Dendritic cell treated with granulocyte-macrophage colony-stimulating factor and Interleukin-4, amounts not matched to agents 40 ng/mL and 50 ng/mL, for 4 days (primary cell): ENCODE results near the gene BTBD17.

Source experiments
- H3K27ac Mint-ChIP-seq: one replicate; pipeline ENCODE4 v1.8.0; 2022; ENCODE audit warnings: mild to moderate bottlenecking, mixed read lengths
- H3K27me3 Mint-ChIP-seq: one replicate; pipeline ENCODE4 v1.8.0; 2022; ENCODE audit warnings: mild to moderate bottlenecking, mixed read lengths
- H3K36me3 Mint-ChIP-seq: one replicate; pipeline ENCODE4 v1.8.0; 2022; ENCODE audit warnings: low read depth, mixed read lengths
- H3K4me1 Mint-ChIP-seq: one replicate; pipeline ENCODE4 v1.8.0; 2022; ENCODE audit warnings: low read depth, mixed read lengths
- H3K4me3 Mint-ChIP-seq: one replicate; pipeline ENCODE4 v1.8.0; 2022; ENCODE audit warnings: mild to moderate bottlenecking, moderate library complexity, mixed read lengths
- H3K9me3 Mint-ChIP-seq: one replicate; pipeline ENCODE4 v1.8.0; 2022; ENCODE audit warnings: mixed read lengths
- intact Hi-C: fragments of 100-400 bp; cut with micrococcal nuclease; formaldehyde crosslinking; loops from one replicate; pipeline ENCODE4 v1.15.0; 2022

BTBD17 gene

DNA sequence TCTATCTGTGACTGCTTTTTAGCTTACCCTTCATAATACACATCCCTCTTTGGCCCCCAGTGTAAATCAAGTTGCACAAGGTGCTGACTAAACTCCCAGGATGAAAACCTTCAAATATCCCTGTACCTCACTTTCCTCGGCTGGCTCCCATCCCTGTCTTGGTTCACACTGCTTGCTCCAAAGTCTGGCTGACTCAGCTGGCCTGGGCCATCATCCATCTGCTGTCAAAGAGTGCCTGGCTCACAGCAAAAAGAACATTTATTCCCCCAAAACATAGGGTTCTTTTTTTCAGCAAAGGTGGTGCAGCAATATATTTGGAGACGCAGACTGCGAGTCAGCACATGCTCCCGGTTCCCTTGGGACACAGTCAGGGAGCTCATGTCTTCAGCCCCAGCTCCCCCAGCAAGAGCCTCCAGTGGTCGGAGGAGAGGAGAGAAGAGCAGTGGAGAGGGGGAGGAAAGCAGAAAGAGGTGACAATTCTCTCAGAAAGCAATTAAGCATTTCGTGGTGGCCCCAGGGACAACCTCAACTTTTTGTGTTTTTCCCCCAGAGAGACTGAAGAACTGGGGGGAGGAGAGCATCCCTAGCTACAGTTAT is 31.8 kb upstream of the BTBD17 start:
- Mint-ChIP-seq H3K36me3 (no peaks in the 10 kb centered on the region), H3K27ac (no peak overlapping the region), H3K4me1 (peaks cover 13% of the 10 kb centered on the region), H3K4me3 (no peak overlapping the region), H3K9me3 (peaks cover 8% of the 10 kb centered on the region), H3K27me3 (peaks cover 24% of the 10 kb centered on the region)
- intact Hi-C loops, result no loop called here

- no peak overlapping the region for H3K27ac Mint-ChIP-seq
- no peak overlapping the region for H3K4me3 Mint-ChIP-seq
- intact Hi-C loops, result no loop called here
- H3K36me3 Mint-ChIP-seq, result no peaks in the 10 kb centered on the region
- peaks cover 26% of the 10 kb centered on the region for H3K27me3 Mint-ChIP-seq
- peaks cover 13% of the 10 kb centered on the region for H3K4me1 Mint-ChIP-seq
- H3K9me3 Mint-ChIP-seq, result peaks cover 8% of the 10 kb centered on the region
Observed at GRCh38 chr17:74392848-74393247, 31.2 kb upstream of the BTBD17 start.

DNA sequence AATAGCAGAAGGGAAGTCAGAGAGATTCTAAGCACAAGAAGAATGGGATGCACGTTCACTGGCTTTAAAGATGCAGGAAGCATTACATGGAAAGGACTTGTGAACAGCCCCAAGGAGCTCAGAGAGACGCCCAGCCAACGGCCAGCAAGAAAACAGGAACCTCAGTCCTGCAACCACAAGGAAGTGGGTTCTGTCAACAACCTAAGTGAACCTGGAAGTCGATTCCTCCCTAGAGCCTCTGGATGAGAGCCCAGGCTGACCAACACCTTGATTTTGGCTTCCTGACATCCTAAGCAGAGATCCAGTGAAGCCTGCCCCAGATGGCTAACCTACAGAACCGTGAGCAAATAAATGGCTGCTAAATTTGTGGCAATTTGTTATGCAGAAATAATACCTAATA is 30.1 kb upstream of the BTBD17 start:
- Mint-ChIP-seq H3K9me3 (peaks cover 8% of the 10 kb centered on the region), H3K27ac (no peak overlapping the region)
- intact Hi-C loops, result no loop called here

GRCh38 chr17:74390680-74391653 is 29.3 kb upstream of the BTBD17 start:
- Mint-ChIP-seq H3K27ac (no peak overlapping the region), H3K36me3 (no peaks in the 10 kb centered on the region), H3K27me3 (peaks cover 34% of the 10 kb centered on the region), H3K9me3 (peaks cover 8% of the 10 kb centered on the region), H3K4me3 (no peak overlapping the region), H3K4me1 (peaks cover 13% of the 10 kb centered on the region)
- intact Hi-C loops, result no loop called here

More for the DNA sequence above, 30.1 kb upstream of the BTBD17 start:
- H3K36me3 Mint-ChIP-seq, result no peaks in the 10 kb centered on the region
- peaks cover 13% of the 10 kb centered on the region for H3K4me1 Mint-ChIP-seq
- H3K4me3 Mint-ChIP-seq, result no peak overlapping the region
- peaks cover 28% of the 10 kb centered on the region for H3K27me3 Mint-ChIP-seq

DNA sequence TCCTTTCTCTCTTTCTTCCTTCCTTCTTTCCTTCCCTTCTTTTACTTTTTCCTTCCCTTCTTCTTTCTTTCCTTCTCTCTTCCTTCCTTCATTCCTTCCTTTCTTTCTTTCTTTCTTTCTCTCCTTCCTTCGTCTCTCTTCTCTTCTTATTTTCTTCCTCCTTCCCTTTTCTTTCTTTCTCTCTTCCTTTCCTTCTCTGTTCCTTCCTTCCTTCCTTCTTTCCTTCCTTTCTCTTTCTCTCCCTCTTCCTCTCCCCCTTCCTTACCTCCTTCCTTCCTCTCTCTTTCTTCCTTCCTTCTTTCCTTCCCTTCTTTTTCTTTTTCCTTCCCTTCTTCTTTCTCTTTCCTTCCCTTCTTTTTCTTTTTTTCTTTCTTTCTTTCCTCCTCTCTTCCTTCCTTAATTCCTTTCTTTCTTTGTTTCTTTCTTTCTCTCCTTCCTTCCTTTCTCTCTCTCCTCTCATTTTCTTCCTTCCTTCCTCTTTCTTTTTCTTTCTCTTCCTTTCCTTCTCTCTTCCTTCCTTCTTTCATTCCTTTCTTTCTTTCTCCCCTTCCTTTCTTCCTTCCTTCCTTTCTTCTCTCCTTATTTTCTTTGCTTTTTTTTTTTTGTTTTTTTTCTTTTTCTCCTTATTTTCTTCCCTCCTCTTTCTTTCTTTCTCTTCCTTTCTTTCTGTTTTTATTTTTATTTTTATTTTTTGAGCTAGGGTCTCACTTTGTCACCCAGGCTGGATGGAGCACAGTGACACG is 28.4 kb upstream of the BTBD17 start:
- Mint-ChIP-seq H3K36me3 (no peaks in the 10 kb centered on the region), H3K27ac (no peak overlapping the region), H3K27me3 (peaks cover 35% of the 10 kb centered on the region), H3K4me1 (peaks cover 13% of the 10 kb centered on the region), H3K9me3 (peaks cover 8% of the 10 kb centered on the region), H3K4me3 (no peak overlapping the region)
- intact Hi-C loops, result no loop called here

- Mint-ChIP-seq H3K27ac (no peak overlapping the region), H3K4me1 (peaks cover 13% of the 10 kb centered on the region), H3K27me3 (peaks cover 39% of the 10 kb centered on the region), H3K36me3 (no peaks in the 10 kb centered on the region), H3K9me3 (peaks cover 8% of the 10 kb centered on the region), H3K4me3 (no peak overlapping the region)
- intact Hi-C loops, result no loop called here
Observed at GRCh38 chr17:74389084-74389753, 27.6 kb upstream of the BTBD17 start.

GRCh38 chr17:74387365-74388218 is 25.9 kb upstream of the BTBD17 start:
- intact Hi-C loops, result no loop called here

GRCh38 chr17:74386386-74386785 is 24.7 kb upstream of the BTBD17 start:
- Mint-ChIP-seq H3K27me3 (peaks cover 41% of the 10 kb centered on the region), H3K36me3 (no peaks in the 10 kb centered on the region), H3K4me3 (no peak overlapping the region), H3K4me1 (peaks cover 6% of the 10 kb centered on the region), H3K9me3 (no peaks in the 10 kb centered on the region), H3K27ac (no peak overlapping the region)
- intact Hi-C loops, result no loop called here

More at GRCh38 chr17:74387365-74388218, 25.9 kb upstream of the BTBD17 start:
- Mint-ChIP-seq H3K27me3 (peaks cover 41% of the 10 kb centered on the region), H3K36me3 (no peaks in the 10 kb centered on the region), H3K4me3 (no peak overlapping the region), H3K9me3 (peaks cover 8% of the 10 kb centered on the region), H3K4me1 (peaks cover 13% of the 10 kb centered on the region), H3K27ac (no peak overlapping the region)

GRCh38 chr17:74385201-74385600 is 23.5 kb upstream of the BTBD17 start:
- peaks cover 6% of the 10 kb centered on the region for H3K4me1 Mint-ChIP-seq
- no peaks in the 10 kb centered on the region for H3K9me3 Mint-ChIP-seq
- no peak overlapping the region for H3K4me3 Mint-ChIP-seq
- no peak overlapping the region for H3K27ac Mint-ChIP-seq
- no peaks in the 10 kb centered on the region for H3K36me3 Mint-ChIP-seq
- intact Hi-C loops, result no loop called here
- H3K27me3 Mint-ChIP-seq, result peaks cover 41% of the 10 kb centered on the region

- Mint-ChIP-seq H3K36me3 (no peaks in the 10 kb centered on the region), H3K9me3 (no peaks in the 10 kb centered on the region), H3K27ac (no peak overlapping the region), H3K4me1 (peaks cover 8% of the 10 kb centered on the region), H3K4me3 (no peak overlapping the region), H3K27me3 (peaks cover 36% of the 10 kb centered on the region)
- intact Hi-C loops, result no loop called here
Observed at GRCh38 chr17:74383141-74383540, 21.5 kb upstream of the BTBD17 start.

DNA sequence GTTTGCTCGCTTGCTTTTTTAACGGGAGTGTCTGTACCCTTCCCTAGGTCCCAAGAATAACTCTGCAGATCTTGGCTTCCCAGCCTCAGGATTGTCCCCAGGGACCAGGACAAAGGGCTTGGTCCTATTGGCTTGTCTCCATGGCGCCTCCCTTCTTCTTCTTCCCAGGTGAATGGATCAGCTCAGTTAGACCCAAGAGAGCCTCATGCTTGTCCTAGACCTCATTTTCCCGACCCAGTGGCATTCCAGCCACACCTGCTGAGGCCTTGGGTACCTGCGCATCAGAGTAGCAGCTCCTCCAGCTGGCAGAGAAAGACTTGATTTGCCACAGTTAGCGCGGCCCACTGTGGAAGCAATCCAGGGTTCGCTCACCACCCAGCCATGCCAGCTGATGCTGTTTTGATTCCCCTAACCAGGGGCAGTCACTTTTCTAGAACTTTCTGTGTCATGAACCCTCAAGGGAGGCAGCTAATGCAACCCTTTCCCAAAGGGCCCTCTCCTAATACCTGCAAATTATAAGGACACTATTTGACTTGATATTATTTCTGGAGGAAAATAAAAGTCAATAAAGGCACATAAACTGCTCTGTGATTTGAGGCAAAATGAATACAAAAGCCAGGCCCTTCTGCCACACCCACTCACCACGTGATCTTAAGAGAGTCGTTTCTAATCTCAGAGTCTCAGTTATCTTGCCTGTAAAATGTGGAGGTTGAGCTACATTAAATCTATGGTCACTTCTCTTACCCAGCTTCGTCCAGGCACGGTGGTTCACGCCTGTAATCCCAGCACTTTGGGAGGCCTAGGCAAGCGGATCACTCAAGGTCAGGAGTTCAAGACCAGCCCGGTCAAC is 19.5 kb upstream of the BTBD17 start:
- peaks cover 8% of the 10 kb centered on the region for H3K4me1 Mint-ChIP-seq
- H3K4me3 Mint-ChIP-seq, result no peak overlapping the region
- intact Hi-C loops, result no loop called here
- H3K36me3 Mint-ChIP-seq, result no peaks in the 10 kb centered on the region
- H3K9me3 Mint-ChIP-seq, result no peaks in the 10 kb centered on the region
- H3K27ac Mint-ChIP-seq, result no peak overlapping the region
- H3K27me3 Mint-ChIP-seq, result peaks cover 36% of the 10 kb centered on the region
